NCI-H748 (cell line): ENCODE results near the gene CRB3.
A peak's percentile ranks its signal among the peaks of the same experiment; 100 is the strongest.
"Not testable (repeated sequence)": the region's sequence is repeated elsewhere in the genome, so short reads cannot be mapped to it uniquely, and the experiment has no call there.

ENCODE experiments used
- DNase-seq: peaks from one replicate; lab custom pipeline; 2025; ENCODE audit not compliant: unreplicated experiment; lab: John Stamatoyannopoulos, UW

Gene CRB3

GRCh38 chr19:6464070-6464873, at the start of gene CRB3:
TSS of gene CRB3 (plus strand) at chr19:6464271. CDS start at chr19:6464702, 431 bp downstream.
- DNase-seq = no peak

GRCh38 chr19:6414793-6415590, 49.1 kb upstream of the CRB3 start:
- no peak for DNase-seq

- no peak for DNase-seq
Observed at GRCh38 chr19:6415591-6416190, 48.4 kb upstream of the CRB3 start.

- no peak for DNase-seq
Observed at GRCh38 chr19:6416658-6417405, 47.2 kb upstream of the CRB3 start.

- DNase-seq = no peak
Observed at GRCh38 chr19:6417713-6418561, 46.1 kb upstream of the CRB3 start.

- DNase-seq = no peak
Observed at GRCh38 chr19:6418562-6418932, 45.5 kb upstream of the CRB3 start.

GRCh38 chr19:6421075-6422014, 42.7 kb upstream of the CRB3 start:
- no peak for DNase-seq

- DNase-seq = no peak
Observed at GRCh38 chr19:6423499-6424194, 40.4 kb upstream of the CRB3 start.

GRCh38 chr19:6424195-6424938, 39.7 kb upstream of the CRB3 start, which contains the start of gene KHSRP:
TSS of gene KHSRP (minus strand) at chr19:6424811. CDS start at chr19:6424701, 110 bp downstream.
- DNase-seq = peak; percentile 6

GRCh38 chr19:6424939-6425731, 38.9 kb upstream of the CRB3 start:
- peak; percentile 99 for DNase-seq

GRCh38 chr19:6425732-6426620, 38.1 kb upstream of the CRB3 start:
- DNase-seq = no peak

GRCh38 chr19:6427131-6427530, 36.9 kb upstream of the CRB3 start:
- no peak for DNase-seq

GRCh38 chr19:6428692-6429418, 35.2 kb upstream of the CRB3 start:
- DNase-seq = not testable (repeated sequence)

GRCh38 chr19:6429419-6430221, 34.5 kb upstream of the CRB3 start:
- DNase-seq = no peak
